ENCODE measurements around the gene PAX4. TPM values are rescaled to one million over a fixed set of nuclear protein-coding genes. Genes with fewer than 3 reads are reported as not detected.

The PAX4 gene
- total and polyA plus RNA-seq, 2 donors (not counting 3 experiments of a cell fraction or from before 2014, with no cell fraction given) = not detected

GRCh38 chr7:127587663-127588018, 30.3 kb downstream of the PAX4 start:
- no peaks in the 10 kb centered on the region for H3K27me3 ChIP-seq (ENCODE audit: control insufficient read depth in 2 of 2, insufficient read depth in 2 of 2, low read length in 2 of 2)
- H3K9me1 ChIP-seq (replicated peaks; ENCODE audit: control insufficient read depth, extremely low read depth, insufficient read depth, low read length) = no peaks in the 10 kb centered on the region
- peak overlapping the region; percentile 74 for H3K9ac ChIP-seq (replicated peaks; ENCODE audit: extremely low read depth, insufficient read depth, low read length)
- dilution Hi-C loops (cut with MboI; ENCODE audit: extremely low pct_ligation_motif_present, low sequenced_read_pairs) (no loop called here), intact Hi-C loops (cut with micrococcal nuclease) (loop anchor here (1.0 to 10.0 kb wide), 8 partner anchors 64 to 621 kb away; partner anchors contain the start of genes GRM8, LRRC4 and ZNF800)
- H3K4me1 ChIP-seq (ENCODE audit: control insufficient read depth, extremely low read depth, insufficient read depth, low read length) = peaks cover 35% of the 10 kb centered on the region
- DNase-seq (ENCODE audit: low read depth, low spot score) (no peak), FAIRE-seq (peak; percentile 4)
- H3K4me3 ChIP-seq (replicated peaks in 1 of 3; ENCODE audit: insufficient read depth in 1 of 3, low read depth in 1 of 3, low read length in 3 of 3) = peak overlapping the region; percentile 68 to 94 (median 71)
- H2AFZ ChIP-seq (ENCODE audit: low read depth, low read length) = peak overlapping the region; percentile 94
- TF ChIP-seq MAX (IDR thresholded peaks at IDR 0.05; ENCODE audit: insufficient read depth, insufficient read length) (no peak), FOS (IDR thresholded peaks at IDR 0.05; ENCODE audit: borderline replicate concordance, insufficient read depth, low read length) (no peak), MYC (IDR thresholded peaks at IDR 0.05; ENCODE audit: low read depth, low read length) (no peak), JUN (IDR thresholded peaks at IDR 0.05; ENCODE audit: borderline replicate concordance, insufficient read depth, insufficient read length, low read depth) (no peak), POLR2A (IDR thresholded peaks at IDR 0.05; ENCODE audit: low read depth, low read length) (no peak), POLR2AphosphoS5 (IDR thresholded peaks at IDR 0.05; ENCODE audit: insufficient read depth, low read depth, low read length) (no peak), CTCF (IDR thresholded peaks at IDR 0.05; ENCODE audit: extremely low read depth in 1 of 2, insufficient read depth in 1 of 2, low read depth in 1 of 2, low read length in 2 of 2) (no peak), EZH2 (IDR thresholded peaks at IDR 0.05; ENCODE audit: borderline replicate concordance, low read depth, low read length, severe bottlenecking) (no peak), GATA2 (IDR thresholded peaks at IDR 0.05; ENCODE audit: insufficient read depth, insufficient read length, low read depth, low read length) (no peak)
- H3K36me3 ChIP-seq (ENCODE audit: control insufficient read depth in 2 of 2, extremely low read depth in 1 of 2, insufficient read depth in 2 of 2, low read length in 2 of 2) = peaks cover 2 to 13% of the 10 kb centered on the region in 2 experiments
- H3K27ac ChIP-seq (ENCODE audit: insufficient read depth, low read depth, low read length) = peak overlapping the region; percentile 16
- no peaks in the 10 kb centered on the region for H3K9me3 ChIP-seq (replicated peaks; ENCODE audit: control insufficient read depth, insufficient read depth, low read length)
- ChIA-PET POLR2A (no interaction called here), CTCF (interaction anchor here (0.9 to 2.0 kb wide), 10 partner anchors 11 to 621 kb away, joined by 3 to 41 read pairs (median 4); no protein-coding TSS in a partner anchor)
- BruUV-seq (replicated peaks) = no TSS peak
- H3K79me2 ChIP-seq (ENCODE audit: control insufficient read depth, insufficient read depth, low read length) = peaks cover 27% of the 10 kb centered on the region
- no peaks in the 10 kb centered on the region for H4K20me1 ChIP-seq (replicated peaks; ENCODE audit: control insufficient read depth, extremely low read depth, insufficient read depth, low read length)
- H3K4me2 ChIP-seq (ENCODE audit: insufficient read depth, low read length) = peak overlapping the region; percentile 68

Measured in endothelial cell of umbilical vein (primary cell).